ENCODE results near the gene RNF126.

DNA sequence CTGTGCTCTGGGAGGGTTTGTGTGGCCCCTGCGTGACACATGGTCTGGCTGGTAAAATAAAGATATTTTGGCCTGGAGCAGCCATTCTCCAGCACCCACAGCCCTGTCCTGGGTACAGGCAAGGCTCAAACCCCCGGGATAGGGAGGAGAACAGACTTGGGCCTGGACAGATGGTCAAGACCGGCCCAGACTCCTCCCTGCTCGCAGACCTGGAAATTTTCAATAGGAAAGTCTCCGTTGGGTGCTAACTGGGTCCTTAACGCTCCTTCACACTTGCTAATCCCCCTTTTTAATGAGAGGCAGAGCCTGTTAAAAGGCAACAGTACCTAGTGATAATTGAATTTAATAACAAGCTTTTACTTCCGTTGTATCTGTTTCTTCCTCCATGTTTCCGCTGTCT, 48.2 kb upstream of the RNF126 start:
- TF ChIP-seq EZH2 (IDR thresholded peaks at IDR 0.05; ENCODE audit: low read depth, unreplicated experiment) (no peak), POLR2AphosphoS5 (IDR thresholded peaks at IDR 0.05; ENCODE audit: low read depth) (no peak)
- TF ChIP-seq, protein P1, sequence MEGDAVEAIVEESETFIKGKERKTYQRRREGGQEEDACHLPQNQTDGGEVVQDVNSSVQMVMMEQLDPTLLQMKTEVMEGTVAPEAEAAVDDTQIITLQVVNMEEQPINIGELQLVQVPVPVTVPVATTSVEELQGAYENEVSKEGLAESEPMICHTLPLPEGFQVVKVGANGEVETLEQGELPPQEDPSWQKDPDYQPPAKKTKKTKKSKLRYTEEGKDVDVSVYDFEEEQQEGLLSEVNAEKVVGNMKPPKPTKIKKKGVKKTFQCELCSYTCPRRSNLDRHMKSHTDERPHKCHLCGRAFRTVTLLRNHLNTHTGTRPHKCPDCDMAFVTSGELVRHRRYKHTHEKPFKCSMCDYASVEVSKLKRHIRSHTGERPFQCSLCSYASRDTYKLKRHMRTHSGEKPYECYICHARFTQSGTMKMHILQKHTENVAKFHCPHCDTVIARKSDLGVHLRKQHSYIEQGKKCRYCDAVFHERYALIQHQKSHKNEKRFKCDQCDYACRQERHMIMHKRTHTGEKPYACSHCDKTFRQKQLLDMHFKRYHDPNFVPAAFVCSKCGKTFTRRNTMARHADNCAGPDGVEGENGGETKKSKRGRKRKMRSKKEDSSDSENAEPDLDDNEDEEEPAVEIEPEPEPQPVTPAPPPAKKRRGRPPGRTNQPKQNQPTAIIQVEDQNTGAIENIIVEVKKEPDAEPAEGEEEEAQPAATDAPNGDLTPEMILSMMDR (conservative IDR thresholded peaks at IDR 0.05; ENCODE audit: low read depth in 2 of 2), result no peak
